ENCODE measurements around the gene LRRC8D.

DNA sequence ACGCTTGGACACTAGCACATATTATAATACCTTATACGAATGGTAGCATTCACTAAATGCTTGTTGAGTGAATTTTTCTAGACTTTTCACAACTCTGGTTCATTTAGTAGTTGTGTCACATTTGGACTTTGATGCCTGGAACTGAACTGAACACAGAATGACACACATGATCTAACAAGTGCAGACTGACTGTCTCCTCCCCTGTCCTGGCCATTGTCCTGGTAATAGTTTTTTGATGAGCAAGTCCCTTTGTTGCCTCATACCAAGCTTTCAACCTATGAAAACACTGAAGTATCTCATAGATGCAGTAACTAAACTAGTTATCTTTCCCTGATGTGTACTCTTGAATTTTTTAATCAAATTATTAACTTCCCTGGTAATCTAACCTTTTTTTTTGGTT, 66.4 kb downstream of the LRRC8D start:
- TF ChIP-seq, protein P1, sequence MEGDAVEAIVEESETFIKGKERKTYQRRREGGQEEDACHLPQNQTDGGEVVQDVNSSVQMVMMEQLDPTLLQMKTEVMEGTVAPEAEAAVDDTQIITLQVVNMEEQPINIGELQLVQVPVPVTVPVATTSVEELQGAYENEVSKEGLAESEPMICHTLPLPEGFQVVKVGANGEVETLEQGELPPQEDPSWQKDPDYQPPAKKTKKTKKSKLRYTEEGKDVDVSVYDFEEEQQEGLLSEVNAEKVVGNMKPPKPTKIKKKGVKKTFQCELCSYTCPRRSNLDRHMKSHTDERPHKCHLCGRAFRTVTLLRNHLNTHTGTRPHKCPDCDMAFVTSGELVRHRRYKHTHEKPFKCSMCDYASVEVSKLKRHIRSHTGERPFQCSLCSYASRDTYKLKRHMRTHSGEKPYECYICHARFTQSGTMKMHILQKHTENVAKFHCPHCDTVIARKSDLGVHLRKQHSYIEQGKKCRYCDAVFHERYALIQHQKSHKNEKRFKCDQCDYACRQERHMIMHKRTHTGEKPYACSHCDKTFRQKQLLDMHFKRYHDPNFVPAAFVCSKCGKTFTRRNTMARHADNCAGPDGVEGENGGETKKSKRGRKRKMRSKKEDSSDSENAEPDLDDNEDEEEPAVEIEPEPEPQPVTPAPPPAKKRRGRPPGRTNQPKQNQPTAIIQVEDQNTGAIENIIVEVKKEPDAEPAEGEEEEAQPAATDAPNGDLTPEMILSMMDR (IDR thresholded peaks at IDR 0.05; ENCODE audit: low read depth, low read length, missing input control): no peak
- TF ChIP-seq JUND (IDR thresholded peaks at IDR 0.05) (peak in 1 of 2 donors; percentile 54), TAF1 (conservative IDR thresholded peaks at IDR 0.05) (no peak), FOXA1 (IDR thresholded peaks at IDR 0.05) (no peak), MAX (IDR thresholded peaks at IDR 0.05) (no peak), EGR1 (IDR thresholded peaks at IDR 0.05; ENCODE audit: low read depth in 2 of 2) (no peak), ZBTB33 (IDR thresholded peaks at IDR 0.05) (peak; percentile 41), RAD21 (IDR thresholded peaks at IDR 0.05) (peak; percentile 19 to 28), REST (IDR thresholded peaks at IDR 0.05) (no peak), FOXA2 (IDR thresholded peaks at IDR 0.05) (no peak), YY1 (IDR thresholded peaks at IDR 0.05) (peak; percentile 42), GABPA (IDR thresholded peaks at IDR 0.05 in 1 of 2, conservative IDR thresholded peaks at IDR 0.05 in 1 of 2) (no peak)
- TF ChIP-seq, protein P2, sequence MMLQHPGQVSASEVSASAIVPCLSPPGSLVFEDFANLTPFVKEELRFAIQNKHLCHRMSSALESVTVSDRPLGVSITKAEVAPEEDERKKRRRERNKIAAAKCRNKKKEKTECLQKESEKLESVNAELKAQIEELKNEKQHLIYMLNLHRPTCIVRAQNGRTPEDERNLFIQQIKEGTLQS (IDR thresholded peaks at IDR 0.05): peak; percentile 66

All from liver (tissue), 3 donors.